HepG2 (cell line): ENCODE results near the gene PEX14. TPM values are rescaled to one million over a fixed set of nuclear protein-coding genes. Genes with fewer than 3 reads are reported as not detected.
A peak's percentile ranks its signal among the peaks of the same experiment; 100 is the strongest.

Source experiments
- EED ChIP-seq: sonication (generic); formaldehyde crosslinking; IDR thresholded peaks from 2 replicates; pipeline ENCODE4 v1.5.0; 2020; ENCODE audit warnings: mild to moderate bottlenecking, missing genetic modification reagents
- ESRRA ChIP-seq: sonication (generic); formaldehyde crosslinking; IDR thresholded peaks from 2 replicates; pipeline ENCODE4 v1.5.1; 2020; ENCODE audit warnings: mild to moderate bottlenecking, low read depth, missing genetic modification reagents
- HNF1B ChIP-seq: sonication (generic); formaldehyde crosslinking; IDR thresholded peaks from 2 replicates; pipeline ENCODE4 v1.5.1; 2020; ENCODE audit warnings: mild to moderate bottlenecking, moderate library complexity, missing genetic modification reagents
- HNRNPLL ChIP-seq: fragments of 200-400 bp; formaldehyde crosslinking; IDR thresholded peaks from 2 replicates; pipeline ENCODE4 v1.6.1; 2017; ENCODE audit warnings: mild to moderate bottlenecking, low read depth, low read length; ENCODE audit not compliant: poor library complexity, severe bottlenecking
- JUN ChIP-seq: sonication (generic); formaldehyde crosslinking; IDR thresholded peaks from 2 replicates; pipeline ENCODE4 v1.4.0; 2020; ENCODE audit warnings: mild to moderate bottlenecking, missing genetic modification reagents
- NFE2L2 ChIP-seq: fragments of 150-350 bp; IDR thresholded peaks from 2 replicates; pipeline ENCODE4 v1.6.1; 2014; ENCODE audit warnings: low read length
- RFXANK ChIP-seq: IDR thresholded peaks from 2 replicates; pipeline ENCODE4 v1.6.1; 2016
- SMAD1 ChIP-seq: sonication (generic); formaldehyde crosslinking; IDR thresholded peaks from 2 replicates; pipeline ENCODE4 v1.4.0; 2020; ENCODE audit warnings: missing genetic modification reagents, low read depth, mild to moderate bottlenecking, borderline replicate concordance
- SP2 ChIP-seq: sonication (generic); formaldehyde crosslinking; IDR thresholded peaks from 2 replicates; pipeline ENCODE4 v1.5.1; 2020; ENCODE audit warnings: mild to moderate bottlenecking, missing genetic modification reagents
- SRY ChIP-seq: sonication (generic); formaldehyde crosslinking; IDR thresholded peaks from 2 replicates; pipeline ENCODE4 v1.8.0; 2022; ENCODE audit warnings: mild to moderate bottlenecking, missing genetic modification reagents
- SSRP1 ChIP-seq: IDR thresholded peaks from 2 replicates; pipeline ENCODE4 v1.6.1; 2016; ENCODE audit warnings: control low read depth
- ZBTB37 ChIP-seq: sonication (generic); formaldehyde crosslinking; IDR thresholded peaks from 2 replicates; pipeline ENCODE4 v1.4.0; 2020; ENCODE audit warnings: mild to moderate bottlenecking, missing genetic modification reagents
- ZNF143 ChIP-seq: sonication (generic); formaldehyde crosslinking; IDR thresholded peaks from 2 replicates; pipeline ENCODE4 v1.4.0; 2020; ENCODE audit warnings: missing genetic modification reagents
- ZNF646 ChIP-seq: sonication (generic); formaldehyde crosslinking; IDR thresholded peaks from 2 replicates; pipeline ENCODE4 v1.9.0; 2021; ENCODE audit warnings: mild to moderate bottlenecking, missing genetic modification reagents
- ZNF800 ChIP-seq: sonication (generic); formaldehyde crosslinking; IDR thresholded peaks from 2 replicates; pipeline ENCODE4 v1.4.0; 2020; ENCODE audit warnings: missing genetic modification reagents
- ZNF841 ChIP-seq: sonication (generic); formaldehyde crosslinking; IDR thresholded peaks from 2 replicates; pipeline ENCODE4 v1.8.1; 2023; ENCODE audit warnings: missing genetic modification reagents, borderline replicate concordance
- ZNF891 ChIP-seq: sonication (generic); formaldehyde crosslinking; IDR thresholded peaks from 2 replicates; pipeline ENCODE4 v1.5.0; 2020; ENCODE audit warnings: mild to moderate bottlenecking, missing genetic modification reagents
- polyA plus RNA-seq, 8 experiments: library from polyadenylated mRNA; depleted of rRNA in 3 of 8; stranded (reverse) in 7 of 8; unstranded in 1 of 8; fragments of >200 nt; fragmentation: Illumina TruSeq in 4 of 8; extraction: Trizol in 4 of 8; gene quantifications; 2 replicates each; pipeline versions ENCODE4 v1.2.1 to v1.2.3, GENCODE V29; 2011 to 2016; ENCODE audit warnings: low read depth in 4 of 8, missing spikeins in 1 of 8, mixed read lengths in 1 of 8; ENCODE audit not compliant: insufficient read depth in 1 of 8
- total RNA-seq, 5 experiments: library from RNA; depleted of rRNA; stranded (reverse); fragments of >200 nt; fragmentation: Illumina TruSeq; extraction: Trizol; gene quantifications; 2 replicates each; pipeline ENCODE4 v1.2.3, GENCODE V29; 2016; ENCODE audit warnings: low read depth in 1 of 5

Gene PEX14
- total and polyA plus RNA-seq, 2 of the 13 experiments (the other 11 are each of a cell fraction or from before 2014, with no cell fraction given) = 6.5 to 9.9 TPM

- TF ChIP-seq ZNF891 (CRISPR knock-in tag) (no peak), ZNF841 (CRISPR knock-in tag) (no peak), ZNF143 (CRISPR knock-in tag) (peak; percentile 94), SP2 (CRISPR knock-in tag) (no peak), HNF1B (no peak), SSRP1 (CRISPR knock-in tag) (0 out of 2 replicates have a peak, but pooled peaks have one; percentile 31), EED (CRISPR knock-in tag) (no peak), RFXANK (CRISPR knock-in tag) (0 out of 2 replicates have a peak, but pooled peaks have one; percentile 31), HNRNPLL (peak; percentile 64), ESRRA (CRISPR knock-in tag) (peak; percentile 74; the same call in 1 of the 2 replicates), SRY (CRISPR knock-in tag) (no peak; the same call in 1 of the 2 replicates), ZBTB37 (CRISPR knock-in tag) (no peak), ZNF646 (no peak), SMAD1 (CRISPR knock-in tag) (no peak), JUN (no peak), ZNF800 (CRISPR knock-in tag) (no peak), NFE2L2 (no peak)
These were observed at the start of gene PEX14 (continued) for GRCh38 chr1:10474613-10475507.
